Endothelial cell of umbilical vein (primary cell): ENCODE measurements around the gene CCL7. TPM values are rescaled to one million over a fixed set of nuclear protein-coding genes. Genes with fewer than 3 reads are reported as not detected.

Source experiments
- BruUV-seq: library from RNA; stranded (reverse); fragments of 400-500 nt; replicated peaks from 2 replicates; lab custom pipeline; 2021; lab: Mats Ljungman, UMichigan
- CTCF ChIA-PET: fragments of 300-600, 350-600 bp; sonication (Branson Sonifier 250); formaldehyde crosslinking; loops from one replicate; lab custom pipeline; 2021; ENCODE audit warnings: antibody characterized with exemption, inconsistent platforms; lab: Charles Lee
- POLR2A ChIA-PET: fragments of 300-600, 350-600 bp; sonication (Branson Sonifier 250); formaldehyde crosslinking; loops from one replicate; lab custom pipeline; 2021; ENCODE audit warnings: antibody characterized with exemption, inconsistent platforms; lab: Charles Lee
- DNase-seq: peaks from one replicate; pipeline ENCODE4 v3.0.0-alpha.2; 2011; ENCODE audit warnings: low read depth, low spot score
- FAIRE-seq: peaks from 2 replicates; lab custom pipeline; 2011; peaks lifted over from hg19 to GRCh38; lab: Jason Lieb, UNC
- H2AFZ ChIP-seq: 2 replicates; pipeline ENCODE4 v1.6.0; 2012; ENCODE audit warnings: low read depth, low read length, control low read depth, inconsistent platforms
- H3K27ac ChIP-seq: 2 replicates; pipeline ENCODE4 v1.5.1; 2011; ENCODE audit warnings: low read depth, mild to moderate bottlenecking, control low read depth, low read length, moderate library complexity; ENCODE audit not compliant: insufficient read depth
- H3K27me3 ChIP-seq, 2 experiments: 2 replicates each; pipeline versions ENCODE4 v1.6.0 to v1.6.1; 2011; ENCODE audit warnings: low read length in 2 of 2, mixed read lengths in 1 of 2; ENCODE audit not compliant: control insufficient read depth in 2 of 2, insufficient read depth in 2 of 2
- H3K36me3 ChIP-seq, 2 experiments: 2 replicates in 1 of 2; 3 replicates in 1 of 2; pipeline ENCODE4 v1.5.1; 2011; ENCODE audit warnings: low read length in 2 of 2, mild to moderate bottlenecking in 1 of 2, moderate library complexity in 1 of 2; ENCODE audit not compliant: control insufficient read depth in 2 of 2, insufficient read depth in 2 of 2; ENCODE audit errors: extremely low read depth in 1 of 2
- H3K4me1 ChIP-seq: 3 replicates; pipeline ENCODE4 v1.5.1; 2011; ENCODE audit warnings: mild to moderate bottlenecking, low read length; ENCODE audit not compliant: control insufficient read depth, insufficient read depth; ENCODE audit errors: extremely low read depth
- H3K4me2 ChIP-seq: 2 replicates; pipeline ENCODE4 v1.6.1; 2011; ENCODE audit warnings: low read length, control low read depth, mixed read lengths; ENCODE audit not compliant: insufficient read depth
- H3K4me3 ChIP-seq, 3 experiments: fragments of 200-600 bp in 1 of 3; sonication (generic), shearing (Covaris generic) in 1 of 3; replicated peaks in 1 of 3; 2 replicates each; pipeline ENCODE4 v1.5.1; 2011 to 2016; ENCODE audit warnings: control low read depth in 3 of 3, low read length in 3 of 3, mild to moderate bottlenecking in 2 of 3, inconsistent platforms in 1 of 3, low read depth in 1 of 3, moderate library complexity in 1 of 3; ENCODE audit not compliant: insufficient read depth in 1 of 3
- H3K79me2 ChIP-seq: 2 replicates; pipeline ENCODE4 v1.6.0; 2012; ENCODE audit warnings: low read length, inconsistent platforms; ENCODE audit not compliant: control insufficient read depth, insufficient read depth
- H3K9ac ChIP-seq: replicated peaks from 2 replicates; pipeline ENCODE3; 2011; ENCODE audit warnings: low read length, control low read depth; ENCODE audit not compliant: insufficient read depth; ENCODE audit errors: extremely low read depth
- H3K9me1 ChIP-seq: replicated peaks from 3 replicates; pipeline ENCODE4 v1.6.0; 2011; ENCODE audit warnings: mild to moderate bottlenecking, low read length; ENCODE audit not compliant: control insufficient read depth, insufficient read depth; ENCODE audit errors: extremely low read depth
- H3K9me3 ChIP-seq: replicated peaks from 2 replicates; pipeline ENCODE4 v1.5.1; 2012; ENCODE audit warnings: low read length, inconsistent platforms; ENCODE audit not compliant: control insufficient read depth, insufficient read depth
- H4K20me1 ChIP-seq: replicated peaks from 2 replicates; pipeline ENCODE3; 2011; ENCODE audit warnings: mild to moderate bottlenecking, low read length; ENCODE audit not compliant: control insufficient read depth, insufficient read depth; ENCODE audit errors: extremely low read depth
- EZH2 ChIP-seq: IDR thresholded peaks from 2 replicates; pipeline ENCODE4 v1.6.1; 2012; ENCODE audit warnings: borderline replicate concordance, low read depth, mild to moderate bottlenecking, moderate library complexity, low read length, inconsistent platforms; ENCODE audit not compliant: severe bottlenecking
- FOS ChIP-seq: IDR thresholded peaks from 2 replicates; pipeline ENCODE4 v1.6.1; 2011; ENCODE audit warnings: mild to moderate bottlenecking, low read length, moderate library complexity, borderline replicate concordance; ENCODE audit not compliant: insufficient read depth
- GATA2 ChIP-seq: IDR thresholded peaks from 2 replicates; pipeline ENCODE4 v1.7.0; 2011; ENCODE audit warnings: low read depth, mild to moderate bottlenecking, moderate library complexity, mixed read lengths, low read length; ENCODE audit not compliant: insufficient read length, insufficient read depth
- JUN ChIP-seq: IDR thresholded peaks from 2 replicates; pipeline ENCODE4 v1.6.1; 2011; ENCODE audit warnings: borderline replicate concordance, low read depth; ENCODE audit not compliant: insufficient read length, insufficient read depth
- MYC ChIP-seq: IDR thresholded peaks from one replicate; pipeline ENCODE4 v1.6.1; 2011; ENCODE audit warnings: mild to moderate bottlenecking, low read depth, low read length
- POLR2A ChIP-seq: IDR thresholded peaks from 2 replicates; pipeline ENCODE4 v1.6.1; 2012; ENCODE audit warnings: low read depth, mild to moderate bottlenecking, control low read depth, low read length
- POLR2AphosphoS5 ChIP-seq: IDR thresholded peaks from 2 replicates; pipeline ENCODE4 v1.6.1; 2012; ENCODE audit warnings: low read depth, mild to moderate bottlenecking, control low read depth, low read length, moderate library complexity; ENCODE audit not compliant: insufficient read depth
- dilution Hi-C: fragments of 300-500 bp; cut with MboI; formaldehyde crosslinking; loops from one replicate; pipeline ENCODE4 v1.15.0; 2019; ENCODE audit warnings: low sequenced_read_pairs; ENCODE audit not compliant: extremely low pct_ligation_motif_present
- intact Hi-C: fragments of 100-400 bp; cut with micrococcal nuclease; formaldehyde crosslinking; loops from one replicate; pipeline ENCODE4 v1.10.0; 2022
- polyA plus RNA-seq, 4 experiments: library from polyadenylated mRNA; depleted of rRNA in 3 of 4; stranded (reverse) in 3 of 4; unstranded in 1 of 4; fragments of >200 nt; gene quantifications; 2 replicates each; pipeline versions ENCODE4 v1.2.1 to v1.2.3, GENCODE V29; 2011 to 2012; ENCODE audit warnings: missing spikeins in 1 of 4
- total RNA-seq: library from RNA; stranded (reverse); gene quantifications from 2 replicates; pipeline ENCODE4 v1.2.3, GENCODE V29; 2021
- TF ChIP-seq, protein P1 (sequence below), 2 donors: IDR thresholded peaks; 1 replicate in 1 of 2; 2 replicates in 1 of 2; pipeline ENCODE4 v1.5.1; 2011; ENCODE audit warnings: low read length in 2 of 2, mild to moderate bottlenecking in 2 of 2, moderate library complexity in 2 of 2, control low read depth in 1 of 2, inconsistent platforms in 1 of 2, low read depth in 1 of 2; ENCODE audit not compliant: insufficient read depth in 1 of 2; ENCODE audit errors: extremely low read depth in 1 of 2
- TF ChIP-seq, protein P2 (sequence below): IDR thresholded peaks from 2 replicates; pipeline ENCODE4 v1.6.1; 2011; ENCODE audit not compliant: insufficient read depth, insufficient read length

The CCL7 gene
- total and polyA plus RNA-seq, 2 donors (not counting 3 experiments of a cell fraction or from before 2014, with no cell fraction given): 0.25 TPM; not detected in 1

GRCh38 chr17:34254146-34254545 is 15.9 kb upstream of the CCL7 start:
- Histone ChIP-seq H3K4me1 (peaks cover 80% of the 10 kb centered on the region), H3K9me3 (no peaks in the 10 kb centered on the region), H4K20me1 (no peaks in the 10 kb centered on the region), H3K9me1 (no peaks in the 10 kb centered on the region), H3K27me3 (no peaks in the 10 kb centered on the region), H3K4me2 (peak overlapping the region; percentile 55), H3K79me2 (no peaks in the 10 kb centered on the region), H3K4me3 (no peak overlapping the region), H3K9ac (peak overlapping the region; percentile 83), H3K27ac (peak overlapping the region; percentile 96), H3K36me3 (peaks cover 0 to 4% of the 10 kb centered on the region in 2 experiments), H2AFZ (no peak overlapping the region)
- BruUV-seq: TSS peak; percentile 40
- DNase-seq: peak; percentile 70
- ChIA-PET CTCF (interaction anchor here (1.0 to 3.7 kb wide), 7 partner anchors 15 to 107 kb away, joined by 3 to 19 read pairs (median 6); partner anchors contain the start of gene CCL7), POLR2A (interaction anchor here (1.5 to 2.4 kb wide), 2 partner anchors 13 to 15 kb away, joined by 6 to 16 read pairs; no protein-coding TSS in a partner anchor)
- peak; percentile 78 for FAIRE-seq
- dilution Hi-C loops: no loop called here
- intact Hi-C loops: loop anchor here (1.0 to 10.0 kb wide), 6 partner anchors 77 to 1178 kb away; partner anchors contain the start of genes SLFN11, SLFN12 and SLFN5
- TF ChIP-seq GATA2 (no peak), FOS (peak; percentile 19), JUN (peak; percentile 31)

GRCh38 chr17:34254651-34255380 is 15.2 kb upstream of the CCL7 start, which contains the start of gene CCL2:
Gene CCL2, plus strand, starts transcription at chr17:34255285. Its CDS starts 65 bp downstream, at chr17:34255350.
- dilution Hi-C loops (no loop called here), intact Hi-C loops (loop anchor here (1.0 to 10.0 kb wide), 9 partner anchors 14 to 1177 kb away; partner anchors contain the start of genes SLFN11, SLFN12 and SLFN5)
- H3K4me1 ChIP-seq: peaks cover 78% of the 10 kb centered on the region
- H3K79me2 ChIP-seq: no peaks in the 10 kb centered on the region
- H3K27ac ChIP-seq: peak within 1 kb of the TSS; percentile 96
- DNase-seq (peak; percentile 92), FAIRE-seq (peak; percentile 81)
- H3K9me3 ChIP-seq: no peaks in the 10 kb centered on the region
- H3K4me2 ChIP-seq: peak within 1 kb of the TSS; percentile 55
- peak within 1 kb of the TSS in 2 of 3 experiments; percentile 43 to 46 for H3K4me3 ChIP-seq
- TF ChIP-seq MYC: no peak
- TF ChIP-seq POLR2A: no peak
- TF ChIP-seq POLR2AphosphoS5: no peak
- TF ChIP-seq, protein P1, sequence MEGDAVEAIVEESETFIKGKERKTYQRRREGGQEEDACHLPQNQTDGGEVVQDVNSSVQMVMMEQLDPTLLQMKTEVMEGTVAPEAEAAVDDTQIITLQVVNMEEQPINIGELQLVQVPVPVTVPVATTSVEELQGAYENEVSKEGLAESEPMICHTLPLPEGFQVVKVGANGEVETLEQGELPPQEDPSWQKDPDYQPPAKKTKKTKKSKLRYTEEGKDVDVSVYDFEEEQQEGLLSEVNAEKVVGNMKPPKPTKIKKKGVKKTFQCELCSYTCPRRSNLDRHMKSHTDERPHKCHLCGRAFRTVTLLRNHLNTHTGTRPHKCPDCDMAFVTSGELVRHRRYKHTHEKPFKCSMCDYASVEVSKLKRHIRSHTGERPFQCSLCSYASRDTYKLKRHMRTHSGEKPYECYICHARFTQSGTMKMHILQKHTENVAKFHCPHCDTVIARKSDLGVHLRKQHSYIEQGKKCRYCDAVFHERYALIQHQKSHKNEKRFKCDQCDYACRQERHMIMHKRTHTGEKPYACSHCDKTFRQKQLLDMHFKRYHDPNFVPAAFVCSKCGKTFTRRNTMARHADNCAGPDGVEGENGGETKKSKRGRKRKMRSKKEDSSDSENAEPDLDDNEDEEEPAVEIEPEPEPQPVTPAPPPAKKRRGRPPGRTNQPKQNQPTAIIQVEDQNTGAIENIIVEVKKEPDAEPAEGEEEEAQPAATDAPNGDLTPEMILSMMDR (IDR thresholded peaks at IDR 0.05; ENCODE audit: extremely low read depth in 1 of 2, insufficient read depth in 1 of 2, low read depth in 1 of 2, low read length in 2 of 2): no peak
- peak; percentile 8 for TF ChIP-seq FOS
- no peak for TF ChIP-seq GATA2
- no peak for TF ChIP-seq EZH2
- TF ChIP-seq JUN: peak; percentile 69
- TF ChIP-seq, protein P2, sequence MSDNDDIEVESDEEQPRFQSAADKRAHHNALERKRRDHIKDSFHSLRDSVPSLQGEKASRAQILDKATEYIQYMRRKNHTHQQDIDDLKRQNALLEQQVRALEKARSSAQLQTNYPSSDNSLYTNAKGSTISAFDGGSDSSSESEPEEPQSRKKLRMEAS: no peak
- ChIA-PET CTCF (interaction anchor here (1.0 to 3.7 kb wide), 8 partner anchors 15 to 107 kb away, joined by 3 to 19 read pairs (median 5); partner anchors contain the start of gene CCL7), POLR2A (interaction anchor here (1.2 to 2.8 kb wide), 5 partner anchors 12 to 21 kb away, joined by 4 to 16 read pairs (median 6); no protein-coding TSS in a partner anchor)
- peak within 1 kb of the TSS; percentile 83 for H3K9ac ChIP-seq
- no peaks in the 10 kb centered on the region for H3K9me1 ChIP-seq
- no peaks in the 10 kb centered on the region for H4K20me1 ChIP-seq
- H3K36me3 ChIP-seq: peaks cover 0 to 4% of the 10 kb centered on the region in 2 experiments
- no TSS peak for BruUV-seq
- no peaks in the 10 kb centered on the region for H3K27me3 ChIP-seq
- H2AFZ ChIP-seq: peak within 1 kb of the TSS; percentile 18
